ENCODE measurements around the gene SCG2. TPM values are rescaled to one million over a fixed set of nuclear protein-coding genes. Genes with fewer than 3 reads are reported as not detected.
A peak's percentile ranks its signal among the peaks of the same experiment; 100 is the strongest.

SCG2 gene
- total RNA-seq, 1 experiment from 2014 or later, result 19.8 TPM

DNA sequence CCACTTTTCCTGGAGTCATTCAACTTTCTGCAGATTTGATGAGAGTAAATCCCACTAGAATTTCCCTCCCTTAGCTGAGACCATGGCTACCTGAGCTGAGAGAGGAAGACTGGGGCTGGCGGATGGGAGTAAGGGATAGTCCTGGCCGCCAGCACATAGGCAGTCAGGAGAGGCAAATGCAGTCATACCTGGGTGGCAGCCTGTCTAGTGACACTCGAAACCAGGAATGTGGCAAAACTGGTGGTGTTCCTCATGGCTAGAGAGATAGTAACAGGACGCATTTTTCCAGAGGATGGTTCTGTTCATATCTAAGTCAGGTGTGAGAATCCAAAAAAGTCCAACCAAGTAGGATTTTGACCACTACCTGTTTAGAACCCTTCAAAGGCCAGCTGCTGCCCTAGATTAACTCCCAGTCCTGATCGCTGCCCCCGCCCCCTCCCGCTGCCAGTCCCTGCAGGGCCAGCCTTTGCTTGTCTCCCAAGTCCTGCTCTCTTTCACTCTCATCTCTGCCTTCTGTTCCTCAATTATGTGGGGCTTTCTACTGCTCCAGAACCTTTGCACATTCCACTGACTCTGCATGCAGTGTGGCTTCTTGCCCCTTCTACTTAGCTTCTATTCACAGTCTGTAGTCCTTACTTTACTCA, 17.4 kb upstream of the SCG2 start:
- Histone ChIP-seq H3K36me3 (ENCODE audit: control insufficient read depth in 1 of 2, insufficient read depth in 2 of 2, low read length in 2 of 2) (no peaks in the 10 kb centered on the region), H3K79me2 (ENCODE audit: insufficient read depth, low read length) (no peaks in the 10 kb centered on the region), H3K27ac (ENCODE audit: low read depth, low read length) (no peak overlapping the region), H2AFZ (ENCODE audit: low read depth, low read length, poor library complexity, severe bottlenecking) (peak overlapping the region; percentile 10), H3K4me3 (replicated peaks in 1 of 2; ENCODE audit: low read depth in 1 of 2, low read length in 2 of 2) (no peak overlapping the region), H3K9me3 (ENCODE audit: control insufficient read depth in 1 of 2, insufficient read depth in 1 of 2, low read depth in 1 of 2, low read length in 2 of 2) (no peaks in the 10 kb centered on the region), H4K20me1 (ENCODE audit: insufficient read depth) (no peaks in the 10 kb centered on the region), H3K9me2 (ENCODE audit: insufficient read depth) (no peaks in the 10 kb centered on the region), H3K4me1 (ENCODE audit: control insufficient read depth in 1 of 2, insufficient read depth in 2 of 2, low read length in 2 of 2) (peaks cover 32 to 49% of the 10 kb centered on the region in 2 experiments), H3K4me2 (ENCODE audit: low read length) (peak overlapping the region; percentile 55), H3K9ac (ENCODE audit: low read length) (no peak overlapping the region; the same call in 1 of the 2 replicates), H3K27me3 (ENCODE audit: insufficient read depth, low read length) (no peaks in the 10 kb centered on the region)
- TF ChIP-seq RAD21 (IDR thresholded peaks at IDR 0.05; ENCODE audit: low read depth), result no peak
- no peak for TF ChIP-seq POLR2A (IDR thresholded peaks at IDR 0.05; ENCODE audit: borderline replicate concordance, extremely low read depth, insufficient read depth, insufficient read length)
- peak; percentile 70 for TF ChIP-seq SP1 (IDR thresholded peaks at IDR 0.05; ENCODE audit: low read depth)
- peak; percentile 93 for TF ChIP-seq CBX3 (IDR thresholded peaks at IDR 0.05; ENCODE audit: low read depth)
- TF ChIP-seq, protein P1, sequence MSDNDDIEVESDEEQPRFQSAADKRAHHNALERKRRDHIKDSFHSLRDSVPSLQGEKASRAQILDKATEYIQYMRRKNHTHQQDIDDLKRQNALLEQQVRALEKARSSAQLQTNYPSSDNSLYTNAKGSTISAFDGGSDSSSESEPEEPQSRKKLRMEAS (IDR thresholded peaks at IDR 0.05), result peak; percentile 72
- intact Hi-C loops (cut with micrococcal nuclease), result loop anchor here (10.0 kb wide), 1 partner anchor 155 kb away; no protein-coding TSS in a partner anchor
- CTCF ChIA-PET, result no interaction called here
- no TSS peak for BruUV-seq (replicated peaks)
- POLR2A ChIA-PET, result no interaction called here
- peak; percentile 79 for ATAC-seq
- peak; percentile 12 for DNase-seq (ENCODE audit: low read depth, low spot score)
- RAD21 ChIA-PET (ENCODE audit: low non-redundant PET in 1 of 2, low total read pairs in 2 of 2, uncharacterized antibody in 2 of 2, unreplicated experiment in 2 of 2), result no interaction called here

DNA sequence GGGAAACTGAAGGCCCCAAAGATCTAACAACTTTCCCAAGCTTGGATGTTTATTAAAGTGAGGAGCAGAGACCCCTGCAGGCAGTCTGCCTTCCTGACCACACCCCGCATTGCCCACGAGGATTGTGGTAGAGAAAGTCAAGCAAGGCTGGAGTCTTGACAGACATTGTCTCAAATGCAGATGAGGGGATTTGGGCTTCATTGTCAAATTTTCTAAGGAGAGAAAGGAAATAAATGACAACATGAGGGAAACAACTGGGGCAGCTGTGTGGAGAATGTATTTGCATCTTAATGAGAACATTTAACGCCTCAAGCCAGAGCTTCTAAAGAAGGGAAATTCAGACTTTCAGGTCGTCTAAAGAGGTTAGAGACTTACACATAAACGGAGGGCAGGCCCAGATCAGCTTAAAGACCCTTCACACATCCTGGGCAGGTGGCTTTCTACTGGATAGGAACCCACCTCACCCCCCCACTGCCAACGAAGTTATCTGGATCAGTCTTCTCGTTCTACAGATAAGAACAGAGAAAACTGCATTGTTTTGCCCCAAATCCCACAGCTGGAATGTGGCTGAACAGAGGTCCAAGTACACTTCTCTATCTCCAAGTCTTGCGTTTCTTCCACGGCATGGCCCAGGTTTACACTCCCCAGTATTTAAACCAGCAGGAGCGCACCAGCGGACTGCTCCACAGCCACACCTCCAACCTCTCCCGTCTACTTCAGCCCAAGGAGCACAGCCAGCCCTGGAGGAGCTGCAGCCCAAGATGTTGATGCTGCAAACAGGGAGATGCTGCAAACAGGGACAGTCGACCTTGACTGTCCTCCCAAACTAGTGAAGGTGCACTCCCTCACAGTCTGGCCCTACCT, 16.2 kb upstream of the SCG2 start:
- ATAC-seq, result no peak
- Histone ChIP-seq H3K4me2 (ENCODE audit: low read length) (peak overlapping the region; percentile 55; the same call in 1 of the 2 replicates), H3K9ac (ENCODE audit: low read length) (no peak overlapping the region), H4K20me1 (ENCODE audit: insufficient read depth) (no peaks in the 10 kb centered on the region), H3K9me2 (ENCODE audit: insufficient read depth) (no peaks in the 10 kb centered on the region), H2AFZ (ENCODE audit: low read depth, low read length, poor library complexity, severe bottlenecking) (no peak overlapping the region), H3K4me3 (replicated peaks in 1 of 2; ENCODE audit: low read depth in 1 of 2, low read length in 2 of 2) (no peak overlapping the region), H3K27me3 (ENCODE audit: insufficient read depth, low read length) (no peaks in the 10 kb centered on the region), H3K79me2 (ENCODE audit: insufficient read depth, low read length) (no peaks in the 10 kb centered on the region), H3K27ac (ENCODE audit: low read depth, low read length) (no peak overlapping the region), H3K36me3 (ENCODE audit: control insufficient read depth in 1 of 2, insufficient read depth in 2 of 2, low read length in 2 of 2) (no peaks in the 10 kb centered on the region), H3K9me3 (ENCODE audit: control insufficient read depth in 1 of 2, insufficient read depth in 1 of 2, low read depth in 1 of 2, low read length in 2 of 2) (no peaks in the 10 kb centered on the region), H3K4me1 (ENCODE audit: control insufficient read depth in 1 of 2, insufficient read depth in 2 of 2, low read length in 2 of 2) (peaks cover 44 to 61% of the 10 kb centered on the region in 2 experiments)
- CTCF ChIA-PET, result no interaction called here
- intact Hi-C loops (cut with micrococcal nuclease), result loop anchor here (10.0 kb wide), 1 partner anchor 154 kb away; no protein-coding TSS in a partner anchor
- POLR2A ChIA-PET, result no interaction called here
- no peak for DNase-seq (ENCODE audit: low read depth, low spot score)
- TF ChIP-seq, protein P2, sequence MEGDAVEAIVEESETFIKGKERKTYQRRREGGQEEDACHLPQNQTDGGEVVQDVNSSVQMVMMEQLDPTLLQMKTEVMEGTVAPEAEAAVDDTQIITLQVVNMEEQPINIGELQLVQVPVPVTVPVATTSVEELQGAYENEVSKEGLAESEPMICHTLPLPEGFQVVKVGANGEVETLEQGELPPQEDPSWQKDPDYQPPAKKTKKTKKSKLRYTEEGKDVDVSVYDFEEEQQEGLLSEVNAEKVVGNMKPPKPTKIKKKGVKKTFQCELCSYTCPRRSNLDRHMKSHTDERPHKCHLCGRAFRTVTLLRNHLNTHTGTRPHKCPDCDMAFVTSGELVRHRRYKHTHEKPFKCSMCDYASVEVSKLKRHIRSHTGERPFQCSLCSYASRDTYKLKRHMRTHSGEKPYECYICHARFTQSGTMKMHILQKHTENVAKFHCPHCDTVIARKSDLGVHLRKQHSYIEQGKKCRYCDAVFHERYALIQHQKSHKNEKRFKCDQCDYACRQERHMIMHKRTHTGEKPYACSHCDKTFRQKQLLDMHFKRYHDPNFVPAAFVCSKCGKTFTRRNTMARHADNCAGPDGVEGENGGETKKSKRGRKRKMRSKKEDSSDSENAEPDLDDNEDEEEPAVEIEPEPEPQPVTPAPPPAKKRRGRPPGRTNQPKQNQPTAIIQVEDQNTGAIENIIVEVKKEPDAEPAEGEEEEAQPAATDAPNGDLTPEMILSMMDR (IDR thresholded peaks at IDR 0.05 in 2 of 3, conservative IDR thresholded peaks at IDR 0.05 in 1 of 3; ENCODE audit: borderline replicate concordance in 1 of 3, insufficient read depth in 1 of 3, low read depth in 2 of 3, low read length in 2 of 3), result peak in 2 of 3 experiments; percentile 5 to 22; a peak in 2 of 6 replicates
- TF ChIP-seq RAD21 (IDR thresholded peaks at IDR 0.05; ENCODE audit: low read depth), result peak; percentile 25; the same call in 1 of the 2 replicates
- no peak for TF ChIP-seq ELF1 (IDR thresholded peaks at IDR 0.05; ENCODE audit: borderline replicate concordance, low read depth)
- TF ChIP-seq EZH2phosphoT487 (IDR thresholded peaks at IDR 0.05; ENCODE audit: borderline replicate concordance), result no peak
- RAD21 ChIA-PET (ENCODE audit: low non-redundant PET in 1 of 2, low total read pairs in 2 of 2, uncharacterized antibody in 2 of 2, unreplicated experiment in 2 of 2), result no interaction called here
- BruUV-seq (replicated peaks), result no TSS peak
